ENCODE measurements around the gene RAB4A.

GRCh38 chr1:229270547-229271447 lies at the start of gene RAB4A:
- TF ChIP-seq CTCF (IDR thresholded peaks at IDR 0.05) (no peak), POLR2A (IDR thresholded peaks at IDR 0.05) (no peak)
